Measurements from ENCODE around the gene KIR2DL1.
"Not testable (repeated sequence)": the region's sequence is repeated elsewhere in the genome, so short reads cannot be mapped to it uniquely, and the experiment has no call there.

DNA sequence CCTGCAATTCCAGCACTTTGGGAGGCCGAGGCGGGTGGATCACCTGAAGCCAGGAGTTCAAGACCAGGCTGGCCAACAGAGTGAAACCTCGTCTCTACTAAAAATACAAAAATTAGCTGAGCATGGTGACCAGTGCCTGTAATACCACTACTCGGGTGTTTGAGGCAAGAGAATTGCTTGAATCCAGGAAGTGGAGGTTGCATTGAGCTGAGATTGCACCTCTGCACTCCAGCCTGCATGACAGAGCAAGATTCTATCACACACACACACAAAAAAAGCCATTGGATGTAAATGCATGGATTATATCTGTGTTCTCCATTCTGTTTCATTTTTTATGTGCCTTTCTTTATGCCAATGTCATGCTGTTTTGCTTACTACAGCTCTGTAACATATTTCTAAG, 54.8 kb downstream of the KIR2DL1 start:
- TF ChIP-seq, protein P1, sequence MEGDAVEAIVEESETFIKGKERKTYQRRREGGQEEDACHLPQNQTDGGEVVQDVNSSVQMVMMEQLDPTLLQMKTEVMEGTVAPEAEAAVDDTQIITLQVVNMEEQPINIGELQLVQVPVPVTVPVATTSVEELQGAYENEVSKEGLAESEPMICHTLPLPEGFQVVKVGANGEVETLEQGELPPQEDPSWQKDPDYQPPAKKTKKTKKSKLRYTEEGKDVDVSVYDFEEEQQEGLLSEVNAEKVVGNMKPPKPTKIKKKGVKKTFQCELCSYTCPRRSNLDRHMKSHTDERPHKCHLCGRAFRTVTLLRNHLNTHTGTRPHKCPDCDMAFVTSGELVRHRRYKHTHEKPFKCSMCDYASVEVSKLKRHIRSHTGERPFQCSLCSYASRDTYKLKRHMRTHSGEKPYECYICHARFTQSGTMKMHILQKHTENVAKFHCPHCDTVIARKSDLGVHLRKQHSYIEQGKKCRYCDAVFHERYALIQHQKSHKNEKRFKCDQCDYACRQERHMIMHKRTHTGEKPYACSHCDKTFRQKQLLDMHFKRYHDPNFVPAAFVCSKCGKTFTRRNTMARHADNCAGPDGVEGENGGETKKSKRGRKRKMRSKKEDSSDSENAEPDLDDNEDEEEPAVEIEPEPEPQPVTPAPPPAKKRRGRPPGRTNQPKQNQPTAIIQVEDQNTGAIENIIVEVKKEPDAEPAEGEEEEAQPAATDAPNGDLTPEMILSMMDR (IDR thresholded peaks at IDR 0.05), result not testable (repeated sequence)
- not testable (repeated sequence) for TF ChIP-seq POLR2A (IDR thresholded peaks at IDR 0.05)

Measured in Peyer's patch (tissue), 4 donors.